Caco-2 (cell line): ENCODE results near the gene NKX2-1. TPM values are rescaled to one million over a fixed set of nuclear protein-coding genes. Genes with fewer than 3 reads are reported as not detected.
"Not testable (repeated sequence)": the region's sequence is repeated elsewhere in the genome, so short reads cannot be mapped to it uniquely, and the experiment has no call there.

Experiments used
- BruUV-seq: library from RNA; stranded (reverse); fragments of 400-500 nt; replicated peaks from 2 replicates; lab custom pipeline; 2021; lab: Mats Ljungman, UMichigan
- CTCF ChIA-PET: fragments of 300-600 bp; sonication (Branson Sonifier 250); formaldehyde crosslinking; loops from one replicate; lab custom pipeline; 2022; ENCODE audit warnings: antibody characterized with exemption; lab: Charles Lee
- POLR2A ChIA-PET: fragments of 300-600 bp; sonication (Branson Sonifier 250); formaldehyde crosslinking; loops from one replicate; lab custom pipeline; 2022; ENCODE audit warnings: antibody characterized with exemption; lab: Charles Lee
- DNase-seq, 2 experiments: peaks; one replicate each; pipeline versions ENCODE4 v3.0.0 to v3.0.0-alpha.2; 2020 to 2022
- H3K27me3 ChIP-seq: replicated peaks from 2 replicates; pipeline ENCODE4 v1.6.0; 2011; ENCODE audit warnings: low read length; ENCODE audit not compliant: control insufficient read depth, insufficient read depth
- H3K36me3 ChIP-seq: 2 replicates; pipeline ENCODE4 v1.5.1; 2011; ENCODE audit warnings: low read length; ENCODE audit not compliant: control insufficient read depth, insufficient read depth
- H3K4me1 ChIP-seq: fragments of 250-450 bp; sonication (Bioruptor Pico); 2 replicates; pipeline ENCODE4 v1.5.1; 2020; ENCODE audit warnings: mild to moderate bottlenecking
- H3K4me3 ChIP-seq: 2 replicates; pipeline ENCODE4 v1.5.1; 2011; ENCODE audit warnings: low read depth, mild to moderate bottlenecking, control low read depth, low read length
- H3K9me3 ChIP-seq: fragments of 250-450 bp; sonication (Bioruptor Pico); 2 replicates; pipeline ENCODE4 v1.5.1; 2020; ENCODE audit warnings: mild to moderate bottlenecking, moderate library complexity
- H3K27ac Mint-ChIP-seq: one replicate; pipeline ENCODE4 v1.8.0; 2022; ENCODE audit warnings: mixed read lengths; ENCODE audit not compliant: unreplicated experiment
- H3K27me3 Mint-ChIP-seq: one replicate; pipeline ENCODE4 v1.8.0; 2022; ENCODE audit warnings: mixed read lengths; ENCODE audit not compliant: insufficient read depth, unreplicated experiment
- H3K36me3 Mint-ChIP-seq: one replicate; pipeline ENCODE4 v1.8.0; 2022; ENCODE audit warnings: mild to moderate bottlenecking, mixed read lengths; ENCODE audit not compliant: insufficient read depth, unreplicated experiment
- H3K4me1 Mint-ChIP-seq: one replicate; pipeline ENCODE4 v1.8.0; 2022; ENCODE audit warnings: low read depth, mixed read lengths; ENCODE audit not compliant: unreplicated experiment
- H3K4me3 Mint-ChIP-seq: one replicate; pipeline ENCODE4 v1.8.0; 2022; ENCODE audit warnings: mild to moderate bottlenecking, moderate library complexity, mixed read lengths; ENCODE audit not compliant: unreplicated experiment
- H3K9me3 Mint-ChIP-seq: one replicate; pipeline ENCODE4 v1.8.0; 2022; ENCODE audit warnings: mixed read lengths; ENCODE audit not compliant: unreplicated experiment
- intact Hi-C: fragments of 100-400 bp; cut with micrococcal nuclease; formaldehyde crosslinking; loops from one replicate; pipeline ENCODE4 v1.10.0; 2022; ENCODE audit not compliant: unreplicated experiment
- total RNA-seq: library from RNA; stranded (reverse); gene quantifications from 2 replicates; pipeline ENCODE4 v1.2.3, GENCODE V29; 2022
- TF ChIP-seq, protein P1 (sequence below), 2 experiments: fragments of 200-600 bp in 1 of 2; IDR thresholded peaks; 1 replicate in 1 of 2; 2 replicates in 1 of 2; pipeline versions ENCODE4 v1.5.1 to v1.8.0; 2011 to 2022; ENCODE audit warnings: antibody characterized with exemption in 1 of 2, control low read depth in 1 of 2, inconsistent platforms in 1 of 2, low read depth in 1 of 2, low read length in 1 of 2, mild to moderate bottlenecking in 1 of 2, moderate library complexity in 1 of 2; ENCODE audit not compliant: insufficient read depth in 1 of 2, severe bottlenecking in 1 of 2, unreplicated experiment in 1 of 2

NKX2-1 gene
- total RNA-seq, 1 experiment from 2014 or later = 0.66 TPM

DNA sequence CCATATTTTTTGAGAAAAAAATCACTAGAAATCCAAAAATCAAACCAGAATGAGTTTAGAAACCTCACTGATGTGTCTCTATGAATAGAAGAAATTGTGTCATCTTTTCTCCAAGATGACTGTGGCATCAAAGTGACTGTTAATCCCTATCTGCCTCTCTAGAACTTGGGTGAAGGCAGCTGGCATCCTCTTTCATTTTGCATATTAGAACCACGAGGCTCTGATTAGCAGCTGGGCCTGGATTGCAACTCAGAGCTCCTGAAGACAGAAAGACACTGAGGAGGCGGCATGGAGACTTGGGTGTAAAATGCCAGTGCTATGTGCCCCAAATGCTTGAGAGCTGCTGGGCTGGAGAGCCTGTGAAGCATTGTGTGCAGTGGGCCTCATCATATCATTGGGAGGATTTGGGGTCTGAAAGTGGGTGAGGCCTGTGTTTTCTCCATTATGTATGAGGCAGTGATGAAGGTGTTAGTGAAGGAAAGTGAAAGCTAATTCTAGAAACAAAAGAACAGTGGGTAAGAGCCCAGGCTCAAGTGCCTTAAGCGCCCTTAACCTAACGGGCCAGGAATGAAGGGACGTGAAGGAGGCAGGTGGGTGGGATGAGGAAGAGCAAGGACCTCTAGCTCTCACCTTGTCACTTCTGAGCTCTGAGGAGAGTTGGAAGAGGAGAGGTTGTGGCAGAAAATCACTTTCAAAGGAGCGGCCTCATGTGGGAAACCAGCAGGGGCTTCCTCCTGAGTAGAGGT, 36.1 kb upstream of the NKX2-1 start:
- Mint-ChIP-seq H3K27me3 (peaks cover 3% of the 10 kb centered on the region), H3K27ac (no peak overlapping the region), H3K36me3 (no peaks in the 10 kb centered on the region), H3K4me1 (no peaks in the 10 kb centered on the region), H3K9me3 (no peaks in the 10 kb centered on the region), H3K4me3 (no peak overlapping the region)
- H3K4me3 ChIP-seq = no peak overlapping the region
- POLR2A ChIA-PET = no interaction called here
- no peaks in the 10 kb centered on the region for H3K36me3 ChIP-seq
- no peaks in the 10 kb centered on the region for H3K9me3 ChIP-seq
- no peaks in the 10 kb centered on the region for H3K4me1 ChIP-seq
- intact Hi-C loops = loop anchor here (2.0 to 10.0 kb wide), 2 partner anchors 451 to 595 kb away; no protein-coding TSS in a partner anchor
- no peaks in the 10 kb centered on the region; the same call in 1 of the 2 replicates for H3K27me3 ChIP-seq
- TF ChIP-seq, protein P1, sequence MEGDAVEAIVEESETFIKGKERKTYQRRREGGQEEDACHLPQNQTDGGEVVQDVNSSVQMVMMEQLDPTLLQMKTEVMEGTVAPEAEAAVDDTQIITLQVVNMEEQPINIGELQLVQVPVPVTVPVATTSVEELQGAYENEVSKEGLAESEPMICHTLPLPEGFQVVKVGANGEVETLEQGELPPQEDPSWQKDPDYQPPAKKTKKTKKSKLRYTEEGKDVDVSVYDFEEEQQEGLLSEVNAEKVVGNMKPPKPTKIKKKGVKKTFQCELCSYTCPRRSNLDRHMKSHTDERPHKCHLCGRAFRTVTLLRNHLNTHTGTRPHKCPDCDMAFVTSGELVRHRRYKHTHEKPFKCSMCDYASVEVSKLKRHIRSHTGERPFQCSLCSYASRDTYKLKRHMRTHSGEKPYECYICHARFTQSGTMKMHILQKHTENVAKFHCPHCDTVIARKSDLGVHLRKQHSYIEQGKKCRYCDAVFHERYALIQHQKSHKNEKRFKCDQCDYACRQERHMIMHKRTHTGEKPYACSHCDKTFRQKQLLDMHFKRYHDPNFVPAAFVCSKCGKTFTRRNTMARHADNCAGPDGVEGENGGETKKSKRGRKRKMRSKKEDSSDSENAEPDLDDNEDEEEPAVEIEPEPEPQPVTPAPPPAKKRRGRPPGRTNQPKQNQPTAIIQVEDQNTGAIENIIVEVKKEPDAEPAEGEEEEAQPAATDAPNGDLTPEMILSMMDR (IDR thresholded peaks at IDR 0.05; ENCODE audit: insufficient read depth in 1 of 2, low read depth in 1 of 2, low read length in 1 of 2, severe bottlenecking in 1 of 2, unreplicated experiment in 1 of 2) = no peak
- CTCF ChIA-PET = interaction anchor here (1.0 to 4.2 kb wide), 3 partner anchors 31 to 134 kb away, joined by 3 to 90 read pairs (median 4); no protein-coding TSS in a partner anchor
- BruUV-seq = no TSS peak
- no peak for DNase-seq

DNA sequence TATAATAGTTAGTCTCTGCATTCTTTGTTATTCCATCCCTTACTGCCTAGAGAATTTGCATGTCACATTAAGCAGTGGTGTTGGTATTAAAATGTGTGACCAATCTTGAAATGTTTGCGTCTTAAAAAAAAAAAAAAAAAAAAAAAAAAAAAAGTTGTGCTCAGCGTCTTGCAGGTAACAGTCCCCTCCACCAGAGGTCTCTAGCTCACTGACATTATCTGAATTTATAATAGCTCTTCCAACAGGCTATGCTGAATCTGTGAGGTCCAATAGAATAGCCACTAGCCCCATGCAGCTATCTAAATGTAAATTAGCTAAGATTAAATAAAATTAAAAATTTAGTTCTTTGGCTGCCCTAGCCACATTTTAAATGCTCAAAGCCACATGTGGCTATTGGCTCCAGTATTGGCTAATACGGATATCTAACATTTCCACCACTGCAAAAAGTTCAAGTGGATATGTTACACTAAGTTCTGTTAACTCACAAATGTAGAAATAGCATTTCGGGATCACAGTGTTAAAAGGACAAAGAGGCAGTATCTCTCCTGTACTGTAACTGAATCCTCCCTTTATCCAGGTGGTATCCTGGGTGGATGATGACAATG, 33.7 kb upstream of the NKX2-1 start:
- Histone ChIP-seq H3K4me3 (no peak overlapping the region), H3K4me1 (no peaks in the 10 kb centered on the region), H3K27me3 (no peaks in the 10 kb centered on the region), H3K36me3 (no peaks in the 10 kb centered on the region), H3K9me3 (no peaks in the 10 kb centered on the region)
- Mint-ChIP-seq H3K36me3 (no peaks in the 10 kb centered on the region), H3K4me1 (no peaks in the 10 kb centered on the region), H3K27me3 (no peaks in the 10 kb centered on the region), H3K27ac (no peak overlapping the region), H3K4me3 (no peak overlapping the region), H3K9me3 (no peaks in the 10 kb centered on the region)
- no TSS peak for BruUV-seq
- POLR2A ChIA-PET = no interaction called here
- DNase-seq = peak in 1 of 2 experiments; percentile 48
- CTCF ChIA-PET = interaction anchor here (0.6 to 4.2 kb wide), 37 partner anchors 10 to 644 kb away, joined by 3 to 90 read pairs (median 4); partner anchors contain the start of genes MBIP, MIPOL1 and PAX9
- TF ChIP-seq, protein P1 (IDR thresholded peaks at IDR 0.05; ENCODE audit: insufficient read depth in 1 of 2, low read depth in 1 of 2, low read length in 1 of 2, severe bottlenecking in 1 of 2, unreplicated experiment in 1 of 2) = peak; percentile 65 to 80
- intact Hi-C loops = loop anchor here (1.0 to 10.0 kb wide), 2 partner anchors 52 to 449 kb away; no protein-coding TSS in a partner anchor

DNA sequence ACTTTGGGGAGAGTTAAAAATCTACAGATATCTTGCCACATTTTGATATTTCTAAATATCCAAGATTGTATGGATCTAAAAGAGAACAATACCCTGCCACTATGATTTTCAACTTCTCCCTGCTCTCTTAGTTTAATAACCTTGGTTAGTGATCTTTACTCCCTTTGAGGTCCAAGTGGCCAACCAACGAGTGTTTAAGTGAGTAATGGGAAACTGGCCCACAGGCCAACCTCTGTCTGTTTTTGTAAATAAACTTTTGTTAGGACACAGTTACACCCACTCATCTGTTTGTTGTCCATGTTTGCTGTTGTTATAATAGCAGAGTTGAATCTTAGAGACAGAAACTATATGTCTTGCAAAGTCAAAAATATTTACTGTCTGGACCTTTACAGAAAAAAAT, 30.9 kb upstream of the NKX2-1 start:
- H3K27me3 ChIP-seq = no peaks in the 10 kb centered on the region
- ChIA-PET CTCF (interaction anchor here (1.0 kb wide), 1 partner anchor 54 kb away, joined by 3 read pairs; no protein-coding TSS in a partner anchor), POLR2A (no interaction called here)
- Mint-ChIP-seq H3K9me3 (no peaks in the 10 kb centered on the region), H3K4me3 (no peak overlapping the region), H3K36me3 (no peaks in the 10 kb centered on the region), H3K27me3 (no peaks in the 10 kb centered on the region), H3K27ac (no peak overlapping the region), H3K4me1 (no peaks in the 10 kb centered on the region)
- intact Hi-C loops = loop anchor here (10.0 kb wide), 1 partner anchor 446 kb away; no protein-coding TSS in a partner anchor
- TF ChIP-seq, protein P1 (IDR thresholded peaks at IDR 0.05; ENCODE audit: insufficient read depth in 1 of 2, low read depth in 1 of 2, low read length in 1 of 2, severe bottlenecking in 1 of 2, unreplicated experiment in 1 of 2) = no peak
- no peak for DNase-seq
- H3K36me3 ChIP-seq = no peaks in the 10 kb centered on the region
- H3K4me3 ChIP-seq = no peak overlapping the region
- BruUV-seq = no TSS peak
- H3K9me3 ChIP-seq = no peaks in the 10 kb centered on the region
- H3K4me1 ChIP-seq = no peaks in the 10 kb centered on the region

DNA sequence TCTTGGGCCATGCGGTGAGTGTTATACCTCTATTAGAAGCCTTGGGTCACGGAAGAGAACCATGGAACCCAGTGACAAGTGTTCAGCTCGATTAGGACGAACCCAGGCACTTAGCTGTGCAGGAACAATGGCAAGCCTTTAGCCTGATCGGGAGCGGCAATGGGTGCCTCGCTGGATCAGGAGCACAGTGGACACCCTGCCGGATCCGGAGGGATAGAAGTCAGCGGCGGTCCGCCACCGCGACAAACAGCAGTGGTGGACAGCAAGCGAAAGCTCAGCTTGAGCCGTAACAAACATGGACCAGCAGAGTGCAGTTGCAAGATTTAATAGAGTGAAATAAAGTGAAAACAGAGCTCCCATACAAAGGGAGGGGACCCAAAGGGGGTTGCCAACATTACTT, 24.2 kb upstream of the NKX2-1 start:
- H3K27ac Mint-ChIP-seq, H3K4me1 Mint-ChIP-seq, BruUV-seq, H3K4me3 ChIP-seq, POLR2A ChIA-PET, H3K36me3 ChIP-seq, H3K9me3 Mint-ChIP-seq, DNase-seq, H3K27me3 ChIP-seq, H3K9me3 ChIP-seq, intact Hi-C loops, H3K27me3 Mint-ChIP-seq, H3K4me3 Mint-ChIP-seq, H3K4me1 ChIP-seq, H3K36me3 Mint-ChIP-seq, CTCF ChIA-PET: not testable (repeated sequence)
